Natural killer cell (primary cell): ENCODE data around the gene CENPL. TPM values are rescaled to one million over a fixed set of nuclear protein-coding genes. Genes with fewer than 3 reads are reported as not detected.

Source experiments
- ATAC-seq, 3 donors: fragments of 150-1000 bp in 2 of 3; fragments of 200-7000 bp in 1 of 3; cut with Tn5 transposase; 1 replicate in 1 of 3; 2 replicates in 2 of 3; pipeline ENCODE4 v1.10.0; 2021; ENCODE audit warnings: mild to moderate bottlenecking in 2 of 3, moderate library complexity in 2 of 3
- DNase-seq, 2 donors: peaks; one replicate each; pipeline versions ENCODE4 v3.0.0 to v3.0.0-alpha.2; 2013 to 2021; ENCODE audit warnings: mixed read lengths in 1 of 2
- H3K27ac ChIP-seq: one replicate; pipeline ENCODE4 v1.5.1; 2013; ENCODE audit warnings: mild to moderate bottlenecking, low read length
- H3K27me3 ChIP-seq: one replicate; pipeline ENCODE4 v1.6.1; 2013; ENCODE audit warnings: low read length; ENCODE audit not compliant: control insufficient read depth, insufficient read depth
- H3K36me3 ChIP-seq: one replicate; pipeline ENCODE4 v1.6.1; 2013; ENCODE audit warnings: low read length; ENCODE audit not compliant: control insufficient read depth, insufficient read depth
- H3K4me1 ChIP-seq: one replicate; pipeline ENCODE4 v1.6.1; 2013; ENCODE audit warnings: low read length; ENCODE audit not compliant: control insufficient read depth, insufficient read depth
- H3K4me3 ChIP-seq: one replicate; pipeline ENCODE4 v1.5.1; 2013; ENCODE audit warnings: low read length
- H3K9me3 ChIP-seq: one replicate; pipeline ENCODE4 v1.6.1; 2013; ENCODE audit warnings: low read length; ENCODE audit not compliant: control insufficient read depth, insufficient read depth
- H3K27ac Mint-ChIP-seq, 2 donors: one replicate each; pipeline ENCODE4 v1.8.0; 2022; ENCODE audit warnings: mild to moderate bottlenecking in 2 of 2, mixed read lengths in 2 of 2, moderate library complexity in 1 of 2
- H3K27me3 Mint-ChIP-seq, 2 donors: one replicate each; pipeline ENCODE4 v1.8.0; 2022; ENCODE audit warnings: low read depth in 2 of 2, mixed read lengths in 2 of 2
- H3K36me3 Mint-ChIP-seq: one replicate; pipeline ENCODE4 v1.8.0; 2022; ENCODE audit warnings: mixed read lengths
- H3K4me1 Mint-ChIP-seq, 2 donors: one replicate each; pipeline ENCODE4 v1.8.0; 2022; ENCODE audit warnings: mixed read lengths in 2 of 2
- H3K4me3 Mint-ChIP-seq: one replicate; pipeline ENCODE4 v1.8.0; 2022; ENCODE audit warnings: mild to moderate bottlenecking, moderate library complexity, mixed read lengths
- H3K9me3 Mint-ChIP-seq, 2 donors: one replicate each; pipeline ENCODE4 v1.8.0; 2022; ENCODE audit warnings: mixed read lengths in 2 of 2
- WGBS: methylation state at CpG from one replicate; pipeline ENCODE4 v1.1.7; 2013; ENCODE audit warnings: missing lambda C conversion rate; ENCODE audit not compliant: insufficient coverage; 5-methylcytosine and 5-hydroxymethylcytosine counted together
- intact Hi-C: fragments of 100-400 bp; cut with micrococcal nuclease; formaldehyde crosslinking; loops from one replicate; pipeline ENCODE4 v1.14.2; 2022
- total RNA-seq, 4 donors: library from RNA; stranded (reverse); fragments of 120-200 nt in 1 of 4; gene quantifications; one replicate each; pipeline versions ENCODE4 v1.2.3 to v1.2.4, GENCODE V29; 2013 to 2022
- TF ChIP-seq, protein P1 (sequence below): fragments of 200-600 bp; IDR thresholded peaks from one replicate; pipeline ENCODE4 v1.8.0; 2022; ENCODE audit warnings: antibody characterized with exemption

CENPL gene
- total RNA-seq = 10 to 100 TPM in 2 of 3 donors, 1 to 10 TPM in 1; 8.8 to 16.4 (median 10.0) TPM
- 11.6 TPM for total RNA-seq (2013)

DNA sequence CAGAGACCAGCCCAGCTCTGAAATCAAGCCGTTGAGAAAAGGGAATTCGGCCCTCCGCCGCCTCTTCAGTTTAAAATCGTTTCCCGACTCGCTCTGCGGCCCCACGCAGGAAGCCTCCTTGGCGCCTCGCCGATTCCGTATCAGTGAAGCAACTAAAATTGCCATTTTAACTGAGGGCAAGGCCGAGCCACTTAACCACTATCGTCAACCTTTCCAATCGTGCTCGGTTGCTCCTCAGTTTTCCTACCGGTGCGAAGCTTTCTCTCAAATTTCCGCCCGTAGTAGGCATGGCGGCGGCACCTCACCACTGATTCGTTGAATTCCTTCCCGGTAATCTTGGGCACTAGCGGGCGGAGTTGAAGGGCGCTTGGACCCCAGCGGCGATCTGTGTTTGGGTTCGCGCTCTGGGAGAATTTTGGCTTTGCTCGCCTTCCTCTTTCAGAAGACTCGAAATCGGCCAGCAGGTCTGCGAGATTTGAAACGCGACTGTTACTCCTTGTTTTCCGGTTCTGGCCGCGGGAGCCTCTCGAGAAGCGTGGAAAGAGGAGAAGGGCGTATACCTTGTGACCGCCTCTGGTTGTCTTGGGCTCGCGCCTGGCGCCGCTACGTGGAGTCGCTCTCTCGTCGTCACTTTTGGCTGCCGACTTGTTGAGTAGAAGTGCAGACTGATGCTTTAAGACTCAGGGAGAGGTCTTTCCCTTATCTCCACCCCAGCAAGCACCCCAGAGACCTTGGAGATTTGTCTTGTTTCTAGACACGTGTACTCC, at the start of gene CENPL, which contains the start of gene DARS2:
Gene CENPL, minus strand, starts transcription at position 569 of the 767 bp plus-strand sequence. CDS start 13,584 bp downstream, outside the sequence.
Gene DARS2, plus strand, starts transcription at position 359 of the 767 bp plus-strand sequence. CDS start 557 bp downstream, outside the sequence.
- Histone ChIP-seq H3K4me1 (peaks cover 17% of the 10 kb centered on the region), H3K27ac (peak within 1 kb of the TSS; percentile 85), H3K36me3 (peaks cover 4% of the 10 kb centered on the region), H3K27me3 (no peaks in the 10 kb centered on the region), H3K9me3 (no peaks in the 10 kb centered on the region), H3K4me3 (peak within 1 kb of the TSS; percentile 94)
- Mint-ChIP-seq H3K4me3 (peak within 1 kb of the TSS; percentile 99), H3K4me1 (peaks cover 27 to 38% of the 10 kb centered on the region in 2 donors), H3K27ac (peak within 1 kb of the TSS; percentile 95 to 98), H3K9me3 (no peaks in the 10 kb centered on the region), H3K27me3 (no peaks in the 10 kb centered on the region), H3K36me3 (no peaks in the 10 kb centered on the region)
- peak; percentile 84 to 93 (median 88) for ATAC-seq
- TF ChIP-seq, protein P1, sequence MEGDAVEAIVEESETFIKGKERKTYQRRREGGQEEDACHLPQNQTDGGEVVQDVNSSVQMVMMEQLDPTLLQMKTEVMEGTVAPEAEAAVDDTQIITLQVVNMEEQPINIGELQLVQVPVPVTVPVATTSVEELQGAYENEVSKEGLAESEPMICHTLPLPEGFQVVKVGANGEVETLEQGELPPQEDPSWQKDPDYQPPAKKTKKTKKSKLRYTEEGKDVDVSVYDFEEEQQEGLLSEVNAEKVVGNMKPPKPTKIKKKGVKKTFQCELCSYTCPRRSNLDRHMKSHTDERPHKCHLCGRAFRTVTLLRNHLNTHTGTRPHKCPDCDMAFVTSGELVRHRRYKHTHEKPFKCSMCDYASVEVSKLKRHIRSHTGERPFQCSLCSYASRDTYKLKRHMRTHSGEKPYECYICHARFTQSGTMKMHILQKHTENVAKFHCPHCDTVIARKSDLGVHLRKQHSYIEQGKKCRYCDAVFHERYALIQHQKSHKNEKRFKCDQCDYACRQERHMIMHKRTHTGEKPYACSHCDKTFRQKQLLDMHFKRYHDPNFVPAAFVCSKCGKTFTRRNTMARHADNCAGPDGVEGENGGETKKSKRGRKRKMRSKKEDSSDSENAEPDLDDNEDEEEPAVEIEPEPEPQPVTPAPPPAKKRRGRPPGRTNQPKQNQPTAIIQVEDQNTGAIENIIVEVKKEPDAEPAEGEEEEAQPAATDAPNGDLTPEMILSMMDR = no peak
- under 1% methylated on average over 53 of the region's 55 CpGs for WGBS
- intact Hi-C loops = loop anchor here (1.0 to 10.0 kb wide), 8 partner anchors 43 to 1291 kb away; partner anchors contain the start of genes GAS5, KLHL20 and SUCO
- DNase-seq = peak; percentile 81 to 96

- DNase-seq (no peak), ATAC-seq (no peak)
- peak overlapping the region; percentile 29 for H3K4me3 Mint-ChIP-seq
- no peaks in the 10 kb centered on the region for H3K9me3 Mint-ChIP-seq
- H3K27ac ChIP-seq = no peak overlapping the region
- H3K36me3 Mint-ChIP-seq = peaks cover 4% of the 10 kb centered on the region
- no peak overlapping the region for H3K4me3 ChIP-seq
- no peaks in the 10 kb centered on the region for H3K27me3 ChIP-seq
- H3K4me1 Mint-ChIP-seq = peaks cover 55 to 62% of the 10 kb centered on the region in 2 donors
- WGBS = 81% methylated on average over 2 of the region's 2 CpGs
- TF ChIP-seq, protein P1 = no peak
- H3K27ac Mint-ChIP-seq = peak overlapping the region; percentile 91 to 97
- peaks cover 28% of the 10 kb centered on the region for H3K4me1 ChIP-seq
- intact Hi-C loops = no loop called here
- H3K36me3 ChIP-seq = peaks cover 22% of the 10 kb centered on the region
- no peaks in the 10 kb centered on the region for H3K9me3 ChIP-seq
- no peaks in the 10 kb centered on the region for H3K27me3 Mint-ChIP-seq
Observed at GRCh38 chr1:173871500-173871899, 46.8 kb upstream of the CENPL start.

DNA sequence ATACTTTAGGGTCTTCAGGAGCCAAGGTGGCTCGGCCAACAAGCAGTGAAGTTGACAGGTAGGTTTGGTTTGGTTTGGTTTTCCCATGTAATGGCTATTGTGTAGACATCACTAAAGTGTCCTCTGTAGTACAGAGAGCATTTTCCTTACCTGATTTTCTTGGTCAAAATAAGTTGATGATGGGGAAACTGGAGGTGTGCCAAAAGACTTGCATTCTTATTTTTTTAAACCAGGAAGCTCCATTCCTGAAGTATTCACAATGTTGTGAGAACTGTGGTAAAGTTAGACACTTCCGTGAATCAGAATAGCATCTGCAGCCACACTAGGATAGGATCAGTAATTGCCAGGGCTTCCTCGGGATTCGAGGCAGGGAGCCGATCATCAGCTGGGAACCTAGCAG, 46.4 kb upstream of the CENPL start:
- intact Hi-C loops = no loop called here

More for the DNA sequence above, 46.4 kb upstream of the CENPL start:
- Histone ChIP-seq H3K36me3 (peaks cover 25% of the 10 kb centered on the region), H3K27ac (peak overlapping the region; percentile 57), H3K4me3 (no peak overlapping the region), H3K27me3 (no peaks in the 10 kb centered on the region), H3K9me3 (no peaks in the 10 kb centered on the region), H3K4me1 (peaks cover 28% of the 10 kb centered on the region)
- H3K36me3 Mint-ChIP-seq = peaks cover 7% of the 10 kb centered on the region
- peak overlapping the region; percentile 91 to 97 for H3K27ac Mint-ChIP-seq
- no peak for ATAC-seq
- WGBS = 87% methylated on average over 5 of the region's 5 CpGs
- no peaks in the 10 kb centered on the region for H3K27me3 Mint-ChIP-seq
- H3K9me3 Mint-ChIP-seq = no peaks in the 10 kb centered on the region
- H3K4me1 Mint-ChIP-seq = peaks cover 59 to 66% of the 10 kb centered on the region in 2 donors
- peak in 1 of 2 donors; percentile 14 for DNase-seq
- no peak overlapping the region for H3K4me3 Mint-ChIP-seq
- TF ChIP-seq, protein P1 = no peak
